PC-9 (cell line): ENCODE results near the gene TSPAN8.

Source experiments
- EZH2 ChIP-seq: fragments of 200-600 bp; sonication (generic); IDR thresholded peaks from 2 replicates; pipeline ENCODE4 v1.8.0; 2017; ENCODE audit warnings: antibody characterized with exemption, low read depth
- TF ChIP-seq, protein P1 (sequence below): fragments of 200-600 bp; sonication (generic); conservative IDR thresholded peaks from 2 replicates; pipeline ENCODE4 v1.6.1; 2017; ENCODE audit warnings: mixed run types, antibody characterized with exemption, mild to moderate bottlenecking, moderate library complexity

DNA sequence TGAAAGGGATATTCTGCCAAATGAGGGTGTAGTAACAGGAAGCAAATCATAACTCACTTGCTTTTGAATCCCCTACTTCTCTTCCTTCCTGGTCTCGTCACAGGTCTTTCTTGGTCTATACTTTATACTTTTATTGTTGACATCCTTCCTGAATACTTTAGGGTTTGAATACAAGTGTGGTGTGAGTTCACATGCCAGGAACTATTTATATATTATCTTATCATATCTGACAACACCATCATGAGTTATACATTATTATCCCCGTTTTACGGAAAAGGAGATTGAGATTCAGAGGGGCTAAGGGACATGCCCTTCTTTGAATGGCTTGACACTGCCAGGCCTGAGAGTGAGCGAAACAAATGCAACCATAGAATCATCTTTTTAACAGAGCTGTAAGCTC is 33.0 kb upstream of the TSPAN8 start:
- TF ChIP-seq, protein P1, sequence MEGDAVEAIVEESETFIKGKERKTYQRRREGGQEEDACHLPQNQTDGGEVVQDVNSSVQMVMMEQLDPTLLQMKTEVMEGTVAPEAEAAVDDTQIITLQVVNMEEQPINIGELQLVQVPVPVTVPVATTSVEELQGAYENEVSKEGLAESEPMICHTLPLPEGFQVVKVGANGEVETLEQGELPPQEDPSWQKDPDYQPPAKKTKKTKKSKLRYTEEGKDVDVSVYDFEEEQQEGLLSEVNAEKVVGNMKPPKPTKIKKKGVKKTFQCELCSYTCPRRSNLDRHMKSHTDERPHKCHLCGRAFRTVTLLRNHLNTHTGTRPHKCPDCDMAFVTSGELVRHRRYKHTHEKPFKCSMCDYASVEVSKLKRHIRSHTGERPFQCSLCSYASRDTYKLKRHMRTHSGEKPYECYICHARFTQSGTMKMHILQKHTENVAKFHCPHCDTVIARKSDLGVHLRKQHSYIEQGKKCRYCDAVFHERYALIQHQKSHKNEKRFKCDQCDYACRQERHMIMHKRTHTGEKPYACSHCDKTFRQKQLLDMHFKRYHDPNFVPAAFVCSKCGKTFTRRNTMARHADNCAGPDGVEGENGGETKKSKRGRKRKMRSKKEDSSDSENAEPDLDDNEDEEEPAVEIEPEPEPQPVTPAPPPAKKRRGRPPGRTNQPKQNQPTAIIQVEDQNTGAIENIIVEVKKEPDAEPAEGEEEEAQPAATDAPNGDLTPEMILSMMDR, result no peak
- no peak for TF ChIP-seq EZH2
